HG02610 (cell line): ENCODE results near the gene CORO2A.
"Not testable (repeated sequence)": the region's sequence is repeated elsewhere in the genome, so short reads cannot be mapped to it uniquely, and the experiment has no call there.

Source experiments
- ATAC-seq: cut with Tn5 transposase; IDR thresholded peaks from one replicate; pipeline ENCODE4 v1.9.1; 2021; ENCODE audit warnings: mild to moderate bottlenecking, moderate library complexity; ENCODE audit not compliant: unreplicated experiment

CORO2A gene

DNA sequence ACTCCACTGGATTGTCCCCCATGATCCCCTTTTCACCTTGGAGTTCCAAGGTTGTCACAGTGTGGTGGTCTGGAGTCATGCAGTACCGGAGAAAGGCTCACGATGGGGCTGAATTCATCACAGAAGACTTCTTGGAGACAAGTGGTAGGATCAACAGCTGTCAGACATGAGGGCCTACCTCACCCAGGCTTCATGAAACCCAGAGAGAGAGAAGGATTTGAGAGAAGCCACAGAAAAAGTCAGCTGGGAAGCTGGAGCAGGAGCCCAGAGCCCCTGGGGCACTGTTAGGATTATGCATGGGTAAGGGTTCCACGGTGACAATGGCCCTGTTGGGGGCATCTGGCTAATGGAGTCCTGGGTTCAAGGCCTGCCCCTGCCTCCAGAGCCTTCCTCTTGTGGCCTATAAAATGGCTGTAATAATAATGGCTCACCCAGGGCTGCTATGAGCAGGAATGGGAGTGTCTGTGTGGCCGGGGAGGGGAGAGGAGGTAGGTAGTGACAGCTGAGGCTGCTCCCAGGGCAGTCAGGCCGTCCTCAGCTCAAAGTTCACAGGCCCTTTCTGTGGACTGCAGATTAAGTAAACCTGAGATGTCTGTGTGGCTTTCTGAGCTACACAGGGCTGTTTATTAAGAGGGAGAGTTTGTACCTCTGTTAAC is 74.3 kb downstream of the CORO2A start:
- ATAC-seq: peak; percentile 41

DNA sequence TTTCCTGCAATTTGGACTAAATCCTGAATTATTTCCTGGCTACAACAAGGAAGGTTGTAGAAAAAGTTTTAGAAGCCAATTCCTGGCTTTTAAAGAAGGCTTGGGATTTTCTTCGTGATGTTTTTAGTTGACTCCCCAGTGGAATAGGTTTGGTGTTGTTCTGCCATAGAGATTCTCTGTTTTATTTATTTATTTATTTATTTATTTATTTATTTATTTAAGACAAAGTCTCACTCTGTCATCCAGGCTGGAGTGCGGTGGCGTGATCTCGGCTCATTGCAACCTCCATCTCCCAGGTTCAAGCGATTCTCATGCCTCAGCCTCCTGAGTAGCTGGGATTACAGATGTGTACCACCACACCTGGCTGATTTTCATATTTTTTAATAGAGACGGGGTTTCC is 75.3 kb downstream of the CORO2A start:
- ATAC-seq: not testable (repeated sequence)

DNA sequence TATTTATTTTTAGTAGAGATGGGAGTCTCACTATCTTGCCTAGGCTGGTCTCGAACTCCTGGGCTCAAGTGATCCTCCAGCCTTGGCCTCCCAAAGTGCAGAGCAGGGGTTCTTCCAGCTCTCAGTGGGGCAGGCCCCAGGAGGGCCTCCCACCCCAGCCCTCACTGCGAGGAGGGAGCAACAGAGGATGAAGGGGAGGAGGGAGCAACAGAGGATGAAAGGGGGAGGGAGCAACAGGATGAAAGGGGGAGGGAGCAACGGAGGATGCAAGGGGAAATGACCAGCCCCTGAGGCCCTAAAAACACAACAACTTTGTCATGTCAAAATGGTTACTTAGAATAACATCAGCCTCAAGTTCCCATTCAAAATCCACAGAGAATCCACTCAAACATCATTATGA is 83.4 kb downstream of the CORO2A start:
- ATAC-seq: no peak

DNA sequence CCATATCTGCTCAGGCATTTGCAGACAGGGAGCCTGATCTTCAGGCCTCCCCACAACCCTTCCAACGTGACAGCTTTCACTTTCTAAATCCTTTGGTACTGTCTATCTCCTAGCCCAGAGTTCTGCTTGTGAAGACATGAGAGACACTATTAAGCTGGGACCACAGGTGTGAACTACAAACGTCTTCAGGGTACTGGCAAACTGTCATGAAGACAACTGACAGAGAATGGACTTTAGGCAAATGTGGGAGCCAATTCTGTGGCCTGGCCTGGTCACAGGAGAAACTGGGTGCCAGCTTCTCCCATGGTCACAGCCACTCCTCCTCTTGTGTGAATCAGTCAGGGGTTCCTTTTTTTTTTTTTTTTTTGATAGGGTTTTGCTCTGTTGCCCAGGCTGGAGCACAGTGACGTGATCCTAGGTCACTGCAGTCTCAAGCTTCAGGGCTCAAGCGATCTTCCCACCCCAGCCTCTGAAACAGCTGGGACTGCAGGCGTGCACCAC is 83.9 kb downstream of the CORO2A start:
- peak; percentile 75 for ATAC-seq

DNA sequence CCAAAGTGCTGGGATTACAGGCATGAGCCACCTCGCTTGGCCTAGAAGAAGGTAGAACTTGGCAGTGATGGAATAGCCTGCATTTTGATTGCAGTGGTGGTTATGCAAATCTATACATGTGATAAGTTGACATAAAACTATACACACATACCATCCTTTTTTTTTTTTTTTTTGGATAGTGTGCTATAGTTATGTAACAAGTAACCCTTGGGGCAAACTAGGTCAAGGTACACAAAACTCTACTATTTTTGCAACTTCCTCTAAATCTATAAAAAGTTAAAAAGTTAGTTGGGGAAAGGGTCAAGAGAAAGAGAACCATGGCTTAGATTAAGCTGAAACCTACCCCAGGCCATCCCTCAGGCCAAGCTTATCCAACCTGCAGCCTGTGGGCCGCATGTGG is 84.5 kb downstream of the CORO2A start:
- ATAC-seq: no peak

DNA sequence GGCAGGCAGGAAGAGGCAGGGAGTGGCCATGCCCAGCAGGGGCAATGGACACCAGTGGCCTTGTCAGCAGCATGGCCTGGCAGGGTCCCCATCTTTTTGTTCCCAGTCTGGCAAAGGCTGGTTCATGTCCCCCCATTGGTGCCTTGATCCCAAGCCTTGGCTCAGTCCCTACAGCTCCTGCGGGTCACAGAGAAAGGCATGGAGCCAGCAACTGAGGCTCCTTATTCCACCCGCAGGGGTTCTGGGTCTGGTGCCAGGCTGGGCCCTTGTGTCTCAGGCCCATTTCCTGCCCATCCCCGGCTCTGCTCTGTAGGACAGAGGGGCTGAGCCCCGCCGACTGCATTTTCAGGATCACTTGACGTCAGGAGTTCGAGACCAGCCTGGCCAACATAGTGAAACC is 87.4 kb downstream of the CORO2A start:
- ATAC-seq: no peak

DNA sequence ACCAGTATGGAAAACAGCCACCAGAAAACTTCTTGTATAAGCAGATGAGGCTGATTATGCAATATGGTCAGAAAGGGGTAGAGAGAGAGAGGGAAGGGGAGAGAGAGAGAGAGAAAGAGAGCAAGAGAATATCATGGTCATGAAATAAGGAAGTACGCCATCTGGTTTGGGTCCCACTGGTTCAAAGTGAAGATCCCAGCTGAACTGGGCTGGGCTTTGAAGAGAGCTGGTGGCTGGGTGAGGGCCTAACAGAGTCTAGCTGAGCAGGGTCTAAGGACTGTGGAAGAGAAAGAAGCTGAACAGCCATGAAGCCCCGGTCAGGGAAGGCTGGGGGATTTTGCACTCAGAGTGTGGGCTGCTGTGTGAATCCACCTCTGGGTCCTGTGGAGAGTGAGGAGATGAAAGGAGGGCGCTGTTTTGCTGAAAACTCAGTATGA is 88.0 kb downstream of the CORO2A start:
- ATAC-seq: no peak

DNA sequence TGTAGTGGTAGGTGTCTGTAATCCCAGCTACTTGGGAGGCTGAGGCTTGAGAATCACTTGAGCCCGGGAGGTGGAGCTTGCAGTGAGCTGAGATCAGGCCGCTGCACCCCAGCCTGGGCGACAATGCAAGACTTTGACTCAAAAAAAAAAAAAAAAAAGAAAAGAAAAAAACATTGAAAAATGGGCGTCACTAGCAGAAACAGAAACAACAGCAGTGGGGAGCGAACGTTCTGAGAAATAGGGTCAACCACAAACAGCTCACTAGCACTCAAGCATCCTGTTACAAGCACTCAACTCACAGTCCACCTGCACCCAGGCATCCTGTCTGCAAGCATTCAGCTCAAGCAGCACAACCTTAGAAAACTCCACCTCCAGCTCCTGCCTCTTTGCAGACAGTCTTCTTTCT is 90.6 kb downstream of the CORO2A start:
- peak; percentile 92 for ATAC-seq

DNA sequence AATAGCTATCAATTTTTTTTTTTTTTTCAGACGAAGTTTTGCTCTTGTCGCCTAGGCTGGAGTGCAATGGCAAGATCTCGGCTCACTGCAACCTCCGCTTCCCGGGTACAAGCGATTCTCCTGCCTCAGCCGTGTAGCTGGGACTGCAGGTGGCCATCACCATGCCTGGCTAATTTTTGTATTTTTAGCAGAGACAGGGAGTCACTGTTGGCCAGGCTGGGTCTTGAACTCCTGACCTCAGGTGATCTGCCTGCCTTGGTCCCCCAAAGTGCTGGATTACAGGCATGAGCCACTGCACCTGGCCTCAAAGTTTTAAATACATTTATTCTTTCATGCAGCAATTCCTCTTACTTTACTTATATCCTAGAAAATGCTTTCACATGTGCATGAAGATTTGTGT is 91.0 kb downstream of the CORO2A start:
- ATAC-seq: no peak

DNA sequence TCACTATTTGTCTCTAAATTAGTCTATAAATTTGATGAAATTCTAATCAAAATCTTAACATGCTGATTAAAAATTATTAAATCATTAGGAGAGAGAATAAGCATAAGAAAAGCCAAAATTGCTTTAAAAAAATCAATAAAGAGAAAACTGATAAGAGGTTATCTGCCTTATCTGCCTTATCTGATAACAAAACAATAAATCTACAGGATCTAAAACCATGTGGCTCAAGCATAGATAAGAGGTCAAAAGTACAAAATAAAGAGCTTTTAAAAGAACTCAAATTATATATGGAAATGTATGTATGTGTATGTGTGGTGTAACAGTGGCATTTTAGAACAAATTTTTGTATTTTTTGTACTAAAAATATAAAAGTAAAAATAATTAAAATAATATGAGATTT is 92.0 kb downstream of the CORO2A start:
- no peak for ATAC-seq

DNA sequence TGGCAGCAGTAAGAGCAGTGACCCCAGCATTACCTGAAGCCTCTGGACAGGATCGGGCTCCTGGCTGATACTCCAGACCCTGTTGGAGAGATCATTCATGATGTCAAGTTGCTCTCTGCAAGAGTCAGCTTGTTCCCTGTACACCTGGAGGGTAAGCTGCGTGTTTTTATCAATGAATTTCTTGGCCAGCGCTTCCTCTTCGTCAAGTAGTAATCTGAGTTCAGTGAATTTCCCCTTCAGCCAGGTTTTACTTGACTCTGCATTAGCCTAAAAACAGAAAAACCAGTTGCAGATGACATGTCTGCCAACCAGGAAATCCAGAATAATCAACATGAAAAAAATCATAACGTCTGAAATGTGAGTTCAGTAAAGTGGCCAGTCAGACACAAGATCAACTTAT is 92.5 kb downstream of the CORO2A start:
- ATAC-seq: no peak

DNA sequence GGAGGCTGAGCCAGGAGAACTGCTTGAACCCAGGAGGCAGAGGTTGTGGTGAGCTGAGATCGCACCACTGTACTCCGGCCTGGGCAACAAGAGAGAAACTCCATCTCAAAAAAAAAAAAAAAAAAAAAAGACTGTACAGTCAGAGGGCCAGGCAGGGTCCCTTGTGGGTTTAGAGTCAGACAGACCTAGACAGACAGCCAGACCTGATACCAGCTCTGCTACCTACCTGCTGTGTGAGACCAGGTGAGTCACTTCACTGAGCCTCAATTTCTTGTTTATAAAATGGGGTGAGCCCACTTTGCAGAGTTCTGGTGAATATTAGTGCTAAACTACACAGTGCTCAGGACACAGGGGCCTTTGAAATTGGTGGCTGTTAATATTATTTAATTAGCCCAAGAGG is 93.1 kb downstream of the CORO2A start:
- ATAC-seq: no peak

DNA sequence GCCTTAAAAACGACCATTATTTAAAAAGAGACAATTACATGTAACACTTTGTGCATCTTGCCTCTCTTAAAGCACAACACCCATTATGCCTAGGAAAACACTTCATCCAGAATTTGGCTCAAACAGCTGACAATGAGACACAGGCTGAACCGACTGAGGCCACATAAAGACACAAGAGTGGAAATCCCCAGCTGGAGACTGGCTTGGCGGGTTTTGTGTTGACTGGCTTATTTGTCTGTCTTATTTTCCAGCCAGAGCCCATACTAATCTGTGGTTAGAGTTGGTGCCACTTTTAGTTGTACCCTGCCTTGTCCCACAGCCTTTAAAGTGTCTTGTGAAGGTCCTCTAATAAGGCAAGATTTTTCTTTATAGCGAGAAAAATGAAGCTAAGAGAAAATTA is 94.6 kb downstream of the CORO2A start:
- ATAC-seq: peak; percentile 36

DNA sequence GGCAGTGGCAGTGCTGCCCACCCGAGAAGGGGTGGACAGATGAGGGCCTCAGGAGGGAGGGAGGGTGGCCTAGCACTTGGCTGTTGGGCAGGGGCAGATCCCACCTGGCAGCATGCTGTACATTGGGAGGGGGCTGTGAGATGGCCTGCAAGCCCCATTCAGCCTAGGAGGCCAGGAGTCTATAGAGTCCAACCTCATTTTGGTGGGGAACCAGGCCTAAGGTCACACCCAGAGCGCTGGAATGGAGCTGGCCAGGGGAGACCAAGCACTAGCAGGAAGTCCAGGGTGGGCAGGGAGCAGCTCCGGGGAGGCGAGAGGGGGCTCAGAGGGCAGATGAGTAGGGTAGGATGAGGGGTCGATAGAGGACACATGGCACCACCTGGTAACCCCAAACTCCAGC is 96.3 kb downstream of the CORO2A start:
- ATAC-seq: no peak

DNA sequence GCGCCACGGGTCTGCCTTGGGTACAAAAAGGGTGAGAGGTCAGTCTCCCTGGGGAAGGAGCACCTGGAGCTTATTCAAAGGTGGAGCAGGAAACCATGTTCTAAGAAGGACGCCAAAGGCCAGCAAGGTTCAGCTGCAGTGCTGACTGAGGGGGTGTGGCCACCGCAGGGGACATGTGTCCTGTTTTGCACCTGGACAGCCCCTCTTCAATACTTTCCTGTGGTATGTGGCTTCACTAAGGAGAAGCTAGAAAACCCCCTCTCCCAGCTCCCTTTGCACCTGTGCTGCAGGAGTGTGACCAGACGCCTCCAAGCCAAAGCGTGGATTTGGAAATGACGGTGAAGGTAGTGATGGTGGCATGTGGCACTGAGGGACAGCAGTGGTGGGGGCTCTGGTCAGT is 97.0 kb downstream of the CORO2A start:
- no peak for ATAC-seq

DNA sequence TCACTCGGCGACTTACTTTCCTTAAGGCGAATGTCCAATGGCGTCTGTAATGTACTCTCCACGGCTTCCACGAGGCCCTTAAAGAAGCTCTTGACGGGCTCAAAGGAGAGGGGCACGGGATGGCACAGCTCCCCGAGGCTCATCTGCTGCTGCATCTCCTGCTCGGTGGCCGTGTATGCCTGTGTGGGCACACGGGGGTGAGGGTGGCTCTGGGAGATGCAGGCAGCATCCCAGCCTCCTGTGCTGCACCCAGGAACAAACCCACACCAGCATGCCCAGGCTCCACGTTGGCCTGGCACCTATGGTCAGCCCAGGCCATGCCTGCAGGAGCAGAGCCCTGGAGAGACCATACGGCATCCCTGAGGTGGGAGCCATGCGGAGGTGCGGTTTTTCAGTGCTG is 97.6 kb downstream of the CORO2A start:
- no peak for ATAC-seq

DNA sequence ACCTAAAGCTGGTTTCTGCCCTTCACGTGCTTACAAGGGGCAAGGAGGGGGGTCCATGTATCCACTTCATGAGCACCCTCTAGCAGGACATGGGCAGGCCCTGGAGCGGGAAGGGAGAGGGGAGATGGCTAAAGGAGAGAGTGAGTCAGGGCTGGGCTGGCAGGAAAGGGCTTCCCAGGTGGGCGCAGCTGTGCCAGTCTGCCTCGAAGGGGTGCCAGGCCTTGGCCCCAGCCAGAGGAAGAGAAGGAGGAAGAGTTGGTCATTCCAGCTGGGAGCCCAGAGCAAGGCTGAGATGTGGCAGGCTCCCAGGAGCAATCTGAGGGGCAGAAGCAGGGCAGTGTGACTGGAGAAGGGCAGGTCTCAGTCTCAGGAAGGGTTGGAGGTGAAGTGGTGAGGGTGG is 98.1 kb downstream of the CORO2A start:
- no peak for ATAC-seq

DNA sequence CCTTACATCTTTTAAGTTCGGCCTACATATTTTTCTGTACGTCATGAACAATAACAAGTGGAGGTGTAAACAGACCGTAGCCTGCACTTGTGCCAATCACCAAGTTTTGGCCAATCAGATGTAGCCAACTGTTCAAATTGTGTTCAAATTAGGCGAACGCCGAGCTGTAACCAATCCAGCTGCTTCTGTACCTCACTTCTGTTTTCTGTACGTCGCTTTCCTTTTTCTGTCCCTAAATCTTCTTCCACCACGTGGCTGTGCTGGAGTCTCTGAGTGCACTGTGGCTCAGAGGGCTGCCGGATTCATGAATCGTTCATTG is 99.9 kb downstream of the CORO2A start:
- no peak for ATAC-seq

DNA sequence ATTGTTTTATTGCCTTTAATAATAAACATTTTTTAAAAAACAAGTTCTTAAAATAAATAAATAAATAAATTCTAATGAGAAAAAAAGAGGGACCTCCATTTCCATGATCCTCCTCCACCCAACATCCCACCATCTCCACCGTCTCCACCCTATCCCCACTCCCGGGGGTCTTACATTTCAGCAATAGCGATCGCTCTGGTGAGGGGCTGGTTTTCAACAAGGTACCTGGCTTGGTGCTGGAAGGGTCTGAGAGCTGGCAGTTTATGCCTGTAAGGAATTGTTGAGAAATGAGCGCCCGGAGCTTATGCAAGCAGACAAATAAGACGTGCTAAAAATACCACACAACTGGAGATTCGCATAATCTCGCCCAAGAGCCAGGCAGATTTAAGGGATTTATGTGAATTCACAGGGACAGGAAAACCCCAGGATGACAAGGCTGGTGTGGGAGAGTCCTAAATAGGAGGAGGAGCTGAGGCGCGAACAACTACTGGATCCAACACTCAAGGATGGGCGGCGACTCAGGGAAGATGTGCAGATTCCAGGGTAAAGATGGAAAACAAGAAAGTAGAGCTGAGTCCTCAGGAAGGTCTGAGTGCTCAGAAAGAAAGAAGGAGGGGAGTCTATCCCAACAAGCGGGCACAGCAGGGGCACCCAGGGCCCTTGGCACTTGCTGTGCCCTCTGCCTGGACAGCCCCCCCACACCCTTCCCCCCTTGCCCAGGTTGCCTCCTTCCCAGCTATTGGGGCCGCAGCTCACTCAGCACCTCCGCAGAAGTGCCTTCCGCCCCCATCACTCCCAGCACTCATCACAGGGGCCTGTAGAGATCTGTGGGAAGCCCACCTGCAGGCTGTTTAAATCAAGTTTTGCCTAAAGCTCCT is 100.5 kb downstream of the CORO2A start:
- no peak for ATAC-seq

DNA sequence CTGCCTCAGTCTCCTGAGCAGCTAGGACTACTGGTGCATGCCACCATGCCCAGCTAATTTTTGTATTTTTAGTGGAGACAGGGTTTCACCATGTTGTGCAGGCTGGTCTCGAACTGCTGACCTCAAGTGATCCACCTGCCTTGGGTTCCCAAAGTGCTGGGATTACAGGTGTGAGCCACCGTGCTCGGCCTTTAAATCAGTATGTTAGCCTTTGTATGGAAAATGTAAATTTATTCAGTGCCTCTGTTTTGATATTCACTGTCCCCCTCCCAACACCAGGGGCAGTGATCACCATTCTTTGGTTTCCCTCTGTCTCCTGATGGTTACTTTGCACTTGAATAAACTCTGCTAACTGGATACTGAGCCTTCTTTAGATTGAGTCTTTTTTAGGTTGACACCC is 101.8 kb downstream of the CORO2A start:
- not testable (repeated sequence) for ATAC-seq

DNA sequence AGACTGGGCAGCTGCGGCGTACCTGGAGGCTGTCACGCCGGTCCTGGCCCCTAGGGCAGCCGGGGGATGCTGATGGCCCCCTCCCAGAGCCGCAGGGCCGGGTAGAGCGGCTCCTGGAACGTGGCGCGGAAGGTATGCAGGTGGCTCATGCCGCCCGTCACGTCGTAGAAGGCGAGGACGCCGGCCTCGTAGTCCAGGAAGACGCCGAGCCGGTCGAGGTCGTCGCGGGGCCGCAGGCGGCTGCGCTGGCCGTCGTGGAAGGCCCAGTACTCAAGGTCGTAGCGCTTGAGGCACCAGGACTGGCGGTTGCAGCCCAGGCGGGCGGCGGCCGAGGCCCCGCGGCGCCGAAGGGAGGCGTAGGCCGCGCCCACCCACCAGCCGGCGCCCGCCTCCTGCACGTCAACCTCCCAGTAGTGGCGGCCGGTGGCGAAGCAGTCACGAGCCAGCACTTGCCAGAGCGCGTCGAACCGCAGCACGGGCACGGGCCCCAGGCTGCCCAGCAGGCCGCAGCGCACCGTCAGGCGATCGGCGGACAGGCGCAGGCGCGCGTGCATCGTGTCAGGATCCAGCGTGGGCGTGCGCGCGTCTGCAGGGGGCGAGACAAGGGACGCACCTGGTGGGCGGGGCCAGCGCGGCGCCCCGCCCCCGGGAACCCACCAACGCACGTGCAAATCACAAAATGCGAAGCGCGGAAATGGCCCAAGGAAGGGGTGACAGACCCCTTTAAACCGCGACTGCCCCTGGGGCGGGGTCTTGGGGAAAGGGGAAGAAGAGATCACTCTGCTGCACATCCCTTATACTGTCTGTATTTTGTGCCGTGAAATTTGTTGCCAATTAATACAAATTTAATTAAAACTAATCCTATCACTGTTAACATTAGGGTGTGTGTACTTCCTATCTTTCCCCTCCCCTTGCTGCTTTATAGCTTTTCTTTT is 104.8 kb downstream of the CORO2A start:
- ATAC-seq: no peak
